Fibroblast of lung (primary cell): Measurements from ENCODE around the gene ZSWIM6. TPM values are rescaled to one million over a fixed set of nuclear protein-coding genes. Genes with fewer than 3 reads are reported as not detected.

ENCODE experiments used
- DNase-seq, 2 donors: peaks; one replicate each; pipeline versions ENCODE4 v3.0.0 to v3.0.0-alpha.2; 2010; ENCODE audit warnings: low read depth in 2 of 2
- H2AFZ ChIP-seq: 2 replicates; pipeline ENCODE4 v1.5.1; 2012; ENCODE audit warnings: low read length, control low read depth, inconsistent platforms
- H3K27ac ChIP-seq: 2 replicates; pipeline ENCODE4 v1.5.1; 2011; ENCODE audit warnings: low read length, control low read depth; ENCODE audit not compliant: insufficient read depth
- H3K27me3 ChIP-seq: 2 replicates; pipeline ENCODE4 v1.5.1; 2011; ENCODE audit warnings: mild to moderate bottlenecking, low read length; ENCODE audit not compliant: control insufficient read depth, insufficient read depth
- H3K36me3 ChIP-seq: 2 replicates; pipeline ENCODE4 v1.5.1; 2011; ENCODE audit warnings: low read length; ENCODE audit not compliant: control insufficient read depth, insufficient read depth
- H3K4me1 ChIP-seq: 2 replicates; pipeline ENCODE4 v1.5.1; 2011; ENCODE audit warnings: low read length; ENCODE audit not compliant: control insufficient read depth, insufficient read depth; ENCODE audit errors: extremely low read depth
- H3K4me2 ChIP-seq: 2 replicates; pipeline ENCODE4 v1.5.1; 2011; ENCODE audit warnings: low read length, control low read depth; ENCODE audit not compliant: insufficient read depth; ENCODE audit errors: extremely low read depth
- H3K4me3 ChIP-seq, 4 experiments: fragments of 200-600 bp in 1 of 4; sonication (generic) in 1 of 4; replicated peaks in 1 of 4; 2 replicates each; pipeline ENCODE4 v1.5.1; 2011 to 2016; ENCODE audit warnings: low read length in 4 of 4, low read depth in 3 of 4, mild to moderate bottlenecking in 3 of 4, control low read depth in 2 of 4, inconsistent platforms in 1 of 4, mixed read lengths in 1 of 4; ENCODE audit not compliant: insufficient read depth in 1 of 4; ENCODE audit errors: control extremely low read depth in 1 of 4
- H3K79me2 ChIP-seq: 2 replicates; pipeline ENCODE4 v1.5.1; 2012; ENCODE audit warnings: mild to moderate bottlenecking, low read length, inconsistent platforms; ENCODE audit not compliant: control insufficient read depth, insufficient read depth
- H3K9ac ChIP-seq: 2 replicates; pipeline ENCODE4 v1.5.1; 2011; ENCODE audit warnings: mild to moderate bottlenecking, low read length, control low read depth; ENCODE audit not compliant: insufficient read depth
- H3K9me3 ChIP-seq: 2 replicates; pipeline ENCODE4 v1.5.1; 2012; ENCODE audit warnings: low read depth, low read length; ENCODE audit not compliant: control insufficient read depth, insufficient read depth
- H4K20me1 ChIP-seq: 2 replicates; pipeline ENCODE4 v1.5.1; 2011; ENCODE audit warnings: low read length; ENCODE audit not compliant: control insufficient read depth, insufficient read depth; ENCODE audit errors: extremely low read depth
- CTCF ChIP-seq, 2 donors: IDR thresholded peaks in 1 of 2; conservative IDR thresholded peaks in 1 of 2; 1 replicate in 1 of 2; 2 replicates in 1 of 2; pipeline ENCODE4 v1.5.1; 2011 to 2012; ENCODE audit warnings: low read length in 2 of 2, control low read depth in 1 of 2, inconsistent platforms in 1 of 2, low read depth in 1 of 2, mild to moderate bottlenecking in 1 of 2
- EZH2 ChIP-seq: IDR thresholded peaks from 2 replicates; pipeline ENCODE4 v1.5.1; 2012; ENCODE audit warnings: low read length, control low read depth, mild to moderate bottlenecking; ENCODE audit errors: missing control alignments
- polyA plus RNA-seq, 2 donors: library from polyadenylated mRNA; depleted of rRNA in 1 of 2; stranded (reverse) in 1 of 2; unstranded in 1 of 2; fragments of >200 nt; gene quantifications; 2 replicates each; pipeline ENCODE4 v1.2.1, GENCODE V29; 2011 to 2012; ENCODE audit warnings: missing spikeins in 1 of 2
- total RNA-seq: library from RNA; depleted of rRNA; stranded (reverse); fragments of >200 nt; gene quantifications from 2 replicates; pipeline ENCODE4 v1.2.1, GENCODE V29; 2014

The ZSWIM6 gene
- total and polyA plus RNA-seq, 2 donors (not counting 1 experiment from before 2014, with no cell fraction given) = 23.5 to 26.6 TPM

DNA sequence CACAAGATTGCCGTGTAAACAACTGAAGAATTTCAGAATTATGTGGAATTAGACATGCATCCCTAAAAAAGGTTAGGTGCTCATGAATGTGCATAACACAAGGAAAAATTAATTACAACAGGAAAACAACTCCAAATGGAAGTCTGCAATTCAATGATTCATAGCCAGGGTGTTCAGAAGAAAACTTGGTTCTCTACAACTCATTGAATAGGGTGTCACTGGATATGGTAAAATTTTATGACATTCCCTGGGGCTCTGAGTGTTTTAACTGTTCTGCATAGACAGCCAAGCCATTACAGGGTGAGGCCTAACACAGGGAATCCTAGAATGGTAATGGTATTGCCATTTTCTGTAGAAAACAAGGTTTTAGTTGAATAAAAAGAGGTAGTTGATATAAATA lies 24.4 kb upstream of the ZSWIM6 start:
- no peak overlapping the region for H3K4me2 ChIP-seq
- no peaks in the 10 kb centered on the region for H3K79me2 ChIP-seq
- no peak overlapping the region for H3K4me3 ChIP-seq
- peaks cover 33% of the 10 kb centered on the region for H3K4me1 ChIP-seq
- H2AFZ ChIP-seq = no peak overlapping the region
- H3K27ac ChIP-seq = peak overlapping the region; percentile 91
- H3K9ac ChIP-seq = no peak overlapping the region
- TF ChIP-seq EZH2 = no peak
- no peak for TF ChIP-seq CTCF (conservative IDR thresholded peaks at IDR 0.05 in 1 of 2, IDR thresholded peaks at IDR 0.05 in 1 of 2; ENCODE audit: low read depth in 1 of 2, low read length in 2 of 2)
- no peaks in the 10 kb centered on the region for H4K20me1 ChIP-seq
- H3K27me3 ChIP-seq = no peaks in the 10 kb centered on the region
- H3K36me3 ChIP-seq = no peaks in the 10 kb centered on the region
- DNase-seq = no peak
- H3K9me3 ChIP-seq = no peaks in the 10 kb centered on the region

GRCh38 chr5:61308712-61309111 lies 23.3 kb upstream of the ZSWIM6 start:
- H2AFZ ChIP-seq = no peak overlapping the region
- TF ChIP-seq CTCF (conservative IDR thresholded peaks at IDR 0.05 in 1 of 2, IDR thresholded peaks at IDR 0.05 in 1 of 2; ENCODE audit: low read depth in 1 of 2, low read length in 2 of 2) (no peak), EZH2 (no peak)
- no peaks in the 10 kb centered on the region for H3K79me2 ChIP-seq
- peak in 1 of 2 donors; percentile 74 for DNase-seq
- no peak overlapping the region for H3K9ac ChIP-seq
- no peaks in the 10 kb centered on the region for H3K9me3 ChIP-seq
- H3K4me1 ChIP-seq = peaks cover 30% of the 10 kb centered on the region
- no peak overlapping the region for H3K4me3 ChIP-seq
- H3K4me2 ChIP-seq = no peak overlapping the region
- no peak overlapping the region for H3K27ac ChIP-seq
- H3K36me3 ChIP-seq = no peaks in the 10 kb centered on the region
- H4K20me1 ChIP-seq = no peaks in the 10 kb centered on the region
- no peaks in the 10 kb centered on the region for H3K27me3 ChIP-seq

- Histone ChIP-seq H3K9me3 (no peaks in the 10 kb centered on the region), H3K27me3 (no peaks in the 10 kb centered on the region), H3K4me3 (no peak overlapping the region), H2AFZ (no peak overlapping the region), H3K4me2 (no peak overlapping the region), H3K36me3 (no peaks in the 10 kb centered on the region), H3K4me1 (peaks cover 31% of the 10 kb centered on the region), H4K20me1 (no peaks in the 10 kb centered on the region), H3K27ac (no peak overlapping the region), H3K79me2 (no peaks in the 10 kb centered on the region), H3K9ac (no peak overlapping the region)
- TF ChIP-seq CTCF (conservative IDR thresholded peaks at IDR 0.05 in 1 of 2, IDR thresholded peaks at IDR 0.05 in 1 of 2; ENCODE audit: low read depth in 1 of 2, low read length in 2 of 2) = no peak
- TF ChIP-seq EZH2 = no peak
- DNase-seq = no peak
These were observed 22.9 kb upstream of the ZSWIM6 start for GRCh38 chr5:61309115-61309514.
